ENCODE data around the gene ZFAND2A. TPM values are rescaled to one million over a fixed set of nuclear protein-coding genes. Genes with fewer than 3 reads are reported as not detected.
"Not testable (repeated sequence)": the region's sequence is repeated elsewhere in the genome, so short reads cannot be mapped to it uniquely, and the experiment has no call there.

ZFAND2A gene
- total RNA-seq, 1 donor from 2014 or later = 17.2 TPM

DNA sequence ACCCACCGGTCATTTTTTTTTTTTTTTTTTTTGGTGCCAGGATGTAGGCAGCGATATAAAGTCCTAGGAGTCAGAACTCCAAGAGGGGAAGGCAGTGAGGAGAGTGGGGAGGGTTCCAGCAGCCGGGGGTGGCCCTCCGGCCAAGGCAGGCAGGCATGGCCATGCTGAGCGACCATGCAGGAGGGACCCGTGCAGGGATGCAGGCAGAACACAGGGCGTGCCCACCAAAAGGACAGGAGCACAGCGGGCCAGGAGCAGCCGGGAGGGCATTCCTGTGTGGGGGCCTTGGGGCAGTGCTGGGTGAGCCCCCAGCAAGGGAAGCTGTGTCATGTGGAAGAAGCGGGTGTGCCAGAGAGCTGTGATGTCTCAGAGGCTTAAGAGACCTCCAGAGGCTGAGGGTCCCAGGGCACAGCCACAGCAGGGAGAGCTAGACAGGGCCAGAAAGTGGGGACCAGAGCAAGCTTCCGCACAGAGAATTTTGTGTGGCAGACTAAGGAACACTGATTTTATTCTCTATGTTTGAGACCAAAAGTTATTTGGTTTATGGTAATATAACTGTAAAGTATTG is 5.7 kb downstream of the ZFAND2A start:
- no peak for TF ChIP-seq CTCF (conservative IDR thresholded peaks at IDR 0.05; ENCODE audit: low read depth, low read length)
- no peak overlapping the region for H3K4me3 ChIP-seq (ENCODE audit: low read depth, low read length)
- no peak for DNase-seq (ENCODE audit: low read depth)

GRCh38 chr7:1152492-1152891 is 7.5 kb downstream of the ZFAND2A start:
- H3K4me3 ChIP-seq (ENCODE audit: low read depth, low read length) = no peak overlapping the region
- TF ChIP-seq CTCF (conservative IDR thresholded peaks at IDR 0.05; ENCODE audit: low read depth, low read length) = no peak
- no peak for DNase-seq (ENCODE audit: low read depth)

DNA sequence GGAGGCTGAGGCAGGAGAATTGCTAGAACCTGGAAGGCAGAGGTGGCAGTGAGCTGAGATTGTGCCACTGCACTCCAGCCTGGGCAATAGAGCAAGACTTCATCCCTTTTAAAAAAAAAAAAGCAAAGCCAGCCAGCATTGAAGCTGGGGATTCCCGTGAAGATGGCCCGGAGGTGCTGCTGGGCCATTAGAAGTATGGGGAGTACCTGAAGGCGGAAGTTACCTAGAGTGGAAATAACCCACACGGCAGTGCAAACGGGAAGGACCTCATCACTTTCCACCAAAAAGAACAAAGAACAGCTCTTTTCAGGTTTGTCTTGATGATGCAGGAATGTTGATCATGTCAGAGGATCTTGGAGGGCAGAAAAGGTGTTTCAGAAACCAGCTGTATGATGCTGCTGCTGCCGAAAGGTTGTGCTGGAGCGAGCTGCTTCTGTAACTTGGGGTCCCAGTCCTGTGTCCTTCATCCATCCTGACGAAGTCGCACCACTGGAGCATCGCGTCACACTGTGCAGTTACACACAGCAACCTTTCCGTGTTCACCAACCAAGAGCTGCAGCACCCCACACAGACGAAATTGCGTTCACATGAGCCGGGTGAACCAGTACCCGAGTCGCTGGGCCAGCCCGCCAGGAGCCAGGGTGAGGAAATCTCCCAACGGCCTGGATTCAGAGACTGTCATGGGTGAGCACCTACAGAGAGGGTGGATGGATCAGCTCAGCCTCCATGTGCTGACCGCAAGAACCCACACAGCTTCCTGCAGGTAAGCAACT is 8.2 kb downstream of the ZFAND2A start:
- no peak overlapping the region for H3K4me3 ChIP-seq (ENCODE audit: low read depth, low read length)
- TF ChIP-seq CTCF (conservative IDR thresholded peaks at IDR 0.05; ENCODE audit: low read depth, low read length) = no peak
- DNase-seq (ENCODE audit: low read depth) = no peak

DNA sequence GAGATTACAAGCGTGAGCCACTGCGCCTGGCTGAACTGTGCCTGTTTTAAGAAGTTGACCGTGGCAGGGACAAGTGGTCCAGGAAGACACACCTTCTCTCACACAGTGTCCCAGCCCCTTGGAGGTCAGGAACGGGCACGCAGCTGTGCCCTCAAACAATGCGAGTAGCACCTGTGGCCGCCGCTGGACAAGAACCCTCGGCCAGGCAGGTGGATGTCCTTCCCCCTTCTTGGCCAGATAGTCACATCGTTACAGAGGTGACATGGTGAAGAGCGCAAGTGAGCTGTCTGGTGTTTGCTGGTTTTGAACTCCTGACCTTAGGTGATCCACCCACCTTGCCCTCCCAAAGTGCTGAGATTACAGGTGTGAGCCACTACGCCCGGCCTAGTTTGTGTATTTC is 8.8 kb downstream of the ZFAND2A start:
- TF ChIP-seq CTCF (conservative IDR thresholded peaks at IDR 0.05; ENCODE audit: low read depth, low read length) = no peak
- H3K4me3 ChIP-seq (ENCODE audit: low read depth, low read length) = no peak overlapping the region
- DNase-seq (ENCODE audit: low read depth) = no peak

GRCh38 chr7:1150400-1151002 is 9.5 kb downstream of the ZFAND2A start:
- no peak overlapping the region for H3K4me3 ChIP-seq (ENCODE audit: low read depth, low read length)
- TF ChIP-seq CTCF (conservative IDR thresholded peaks at IDR 0.05; ENCODE audit: low read depth, low read length) = no peak
- DNase-seq (ENCODE audit: low read depth) = no peak

DNA sequence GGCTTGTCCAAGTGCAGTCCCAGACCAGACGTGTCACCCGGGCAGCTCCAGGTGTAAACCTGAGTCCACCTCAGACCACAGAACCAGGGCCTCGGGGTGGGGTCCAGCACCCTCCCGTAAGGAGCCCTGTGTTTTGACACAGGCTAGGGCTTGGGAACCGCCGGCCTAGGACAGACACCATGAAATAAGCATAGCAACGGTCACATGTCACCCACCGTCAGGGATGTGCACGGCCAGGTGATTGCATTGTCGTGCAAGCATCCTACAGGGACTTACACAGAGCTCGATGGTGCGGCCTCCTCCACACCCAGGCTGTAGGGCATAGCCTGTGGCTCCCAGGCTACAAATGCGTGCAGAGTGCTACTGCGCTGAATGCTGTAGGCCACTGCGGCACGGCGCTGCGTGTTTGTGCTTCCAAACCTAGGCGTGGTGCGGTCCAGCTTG is 10.6 kb downstream of the ZFAND2A start:
- DNase-seq (ENCODE audit: low read depth) = no peak
- no peak for TF ChIP-seq CTCF (conservative IDR thresholded peaks at IDR 0.05; ENCODE audit: low read depth, low read length)
- no peak overlapping the region for H3K4me3 ChIP-seq (ENCODE audit: low read depth, low read length)

DNA sequence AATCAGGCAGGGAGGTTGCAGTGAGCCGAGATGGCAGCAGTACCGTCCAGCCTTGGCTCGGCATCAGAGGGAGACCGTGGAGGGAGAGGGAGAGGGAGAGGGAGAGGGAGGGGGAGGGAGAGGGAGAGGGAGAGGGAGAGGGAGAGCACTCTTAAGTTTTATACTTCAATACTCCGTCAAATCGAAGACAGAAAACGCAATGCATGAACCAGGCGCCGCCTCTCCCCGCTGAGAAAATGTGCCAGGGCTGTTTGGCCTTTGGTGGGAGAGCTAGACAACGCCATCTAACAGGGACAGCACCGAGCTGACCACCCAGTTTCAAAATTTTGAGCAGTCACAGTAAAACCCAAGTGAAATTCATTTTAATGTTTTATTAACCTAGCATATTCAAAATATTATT is 12.1 kb downstream of the ZFAND2A start:
- not testable (repeated sequence) for DNase-seq (ENCODE audit: low read depth); H3K4me3 ChIP-seq (ENCODE audit: low read depth, low read length)

All from epithelial cell of proximal tubule (primary cell).